AG09309 (cell line): ENCODE measurements around the gene CAMK1D.

Experiments
- DNase-seq: peaks from one replicate; pipeline ENCODE4 v3.0.0-alpha.2; 2010; ENCODE audit warnings: low read depth
- H3K4me3 ChIP-seq: 2 replicates; pipeline ENCODE4 v1.5.1; 2011; ENCODE audit warnings: mild to moderate bottlenecking, low read depth, low read length, moderate library complexity; ENCODE audit not compliant: control insufficient read depth
- CTCF ChIP-seq: IDR thresholded peaks from 2 replicates; pipeline ENCODE4 v1.5.1; 2011; ENCODE audit warnings: mild to moderate bottlenecking, low read depth, low read length, inconsistent platforms; ENCODE audit not compliant: insufficient read depth, control insufficient read depth; ENCODE audit errors: missing control alignments

CAMK1D gene

GRCh38 chr10:12812571-12812970 lies 463.2 kb downstream of the CAMK1D start:
- DNase-seq, result no peak
- TF ChIP-seq CTCF, result no peak

GRCh38 chr10:12814166-12814565 lies 464.8 kb downstream of the CAMK1D start:
- no peak overlapping the region for H3K4me3 ChIP-seq
- TF ChIP-seq CTCF, result no peak
- DNase-seq, result no peak

More at GRCh38 chr10:12812571-12812970, 463.2 kb downstream of the CAMK1D start:
- H3K4me3 ChIP-seq, result no peak overlapping the region

GRCh38 chr10:12819071-12819470 lies 469.7 kb downstream of the CAMK1D start:
- DNase-seq, result no peak
- no peak for TF ChIP-seq CTCF
- no peak overlapping the region for H3K4me3 ChIP-seq

DNA sequence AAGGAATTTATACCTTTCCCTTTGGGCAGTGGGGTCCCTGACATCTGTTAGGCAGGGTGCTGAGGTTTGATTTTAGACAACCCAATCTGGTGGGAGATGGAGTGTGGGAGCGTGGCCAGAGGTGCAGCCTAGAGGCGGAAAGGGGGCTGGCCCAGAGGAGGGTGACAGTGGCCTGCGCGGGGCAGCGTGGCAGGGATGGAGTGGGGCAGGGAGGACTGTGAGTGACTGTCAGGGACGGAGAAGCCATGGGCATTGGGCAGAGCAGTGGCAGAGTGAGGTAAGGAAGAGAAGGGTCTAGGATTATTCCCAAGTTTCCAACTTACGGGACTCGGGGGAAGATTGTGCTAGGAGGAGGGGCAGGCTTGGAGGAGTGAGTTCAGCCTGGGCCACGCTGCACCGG lies 470.3 kb downstream of the CAMK1D start:
- TF ChIP-seq CTCF, result no peak
- DNase-seq, result no peak
- no peak overlapping the region for H3K4me3 ChIP-seq

- no peak for TF ChIP-seq CTCF
- H3K4me3 ChIP-seq, result no peak overlapping the region
- DNase-seq, result no peak
Observed at GRCh38 chr10:12822126-12822892, 473.0 kb downstream of the CAMK1D start.

- H3K4me3 ChIP-seq, result no peak overlapping the region
- TF ChIP-seq CTCF, result no peak
- DNase-seq, result no peak
Observed at GRCh38 chr10:12822893-12823170, 473.5 kb downstream of the CAMK1D start.
